HepG2 (cell line): Measurements from ENCODE around the gene RABL6. TPM values are rescaled to one million over a fixed set of nuclear protein-coding genes. Genes with fewer than 3 reads are reported as not detected.

Experiments
- ATAC-seq: fragments of 200-7000 bp; cut with Tn5 transposase; 3 replicates; pipeline ENCODE4 v1.9.1; 2020; ENCODE audit warnings: mild to moderate bottlenecking, moderate library complexity
- BruUV-seq: library from RNA; stranded (reverse); fragments of 400-500 nt; replicated peaks from 2 replicates; lab custom pipeline; 2021; lab: Mats Ljungman, UMichigan
- CTCF ChIA-PET: fragments of 300-600 bp; formaldehyde crosslinking; extraction: SDS; loops from one replicate; lab custom pipeline; 2021; ENCODE audit warnings: low total read pairs, inconsistent platforms, low intra/inter-chr PET ratio; lab: Yijun Ruan, JAX
- POLR2A ChIA-PET: fragments of 350-600 bp; sonication (Branson Sonifier 250); formaldehyde crosslinking; loops from one replicate; lab custom pipeline; 2020; ENCODE audit warnings: antibody characterized with exemption, inconsistent platforms; lab: Yijun Ruan, JAX
- DNase-seq: peaks from one replicate; pipeline ENCODE4 v3.0.0-alpha.2; 2015; ENCODE audit warnings: low spot score
- FAIRE-seq: peaks from 3 replicates; lab custom pipeline; 2011; peaks lifted over from hg19 to GRCh38; lab: Jason Lieb, UNC
- H2AFZ ChIP-seq: one replicate; pipeline ENCODE4 v1.6.1; 2011; ENCODE audit warnings: low read length, inconsistent platforms
- H3K27ac ChIP-seq: fragments of 300-600 bp; 3 replicates; pipeline ENCODE4 v1.8.0; 2011; ENCODE audit warnings: mixed run types, mild to moderate bottlenecking, mixed read lengths, low read length, inconsistent platforms; ENCODE audit not compliant: insufficient read depth; ENCODE audit errors: extremely low read length
- H3K27me3 ChIP-seq, 2 experiments: fragments of 200-600 bp in 1 of 2; 2 replicates in 1 of 2; 3 replicates in 1 of 2; pipeline versions ENCODE4 v1.6.0 to v1.8.0; 2011; ENCODE audit warnings: low read length in 2 of 2, mild to moderate bottlenecking in 2 of 2, moderate library complexity in 2 of 2, inconsistent platforms in 1 of 2; ENCODE audit not compliant: insufficient read depth in 2 of 2, control insufficient read depth in 1 of 2
- H3K36me3 ChIP-seq, 2 experiments: fragments of 200-600 bp in 1 of 2; replicated peaks in 1 of 2; 2 replicates in 1 of 2; 3 replicates in 1 of 2; pipeline versions ENCODE4 v1.5.1 to v1.8.0; 2011; ENCODE audit warnings: low read length in 2 of 2, inconsistent platforms in 1 of 2; ENCODE audit not compliant: insufficient read depth in 2 of 2, control insufficient read depth in 1 of 2
- H3K4me1 ChIP-seq: 2 replicates; pipeline ENCODE4 v1.5.1; 2012; ENCODE audit warnings: low read length, inconsistent platforms; ENCODE audit not compliant: insufficient read depth
- H3K4me2 ChIP-seq: 2 replicates; pipeline ENCODE4 v1.6.0; 2011; ENCODE audit warnings: low read depth, low read length, inconsistent platforms
- H3K4me3 ChIP-seq, 3 experiments: fragments of 200-600 bp in 1 of 3; sonication (generic), shearing (Covaris generic) in 1 of 3; replicated peaks in 1 of 3; 2 replicates each; pipeline ENCODE4 v1.5.1; 2011 to 2016; ENCODE audit warnings: low read length in 3 of 3, inconsistent platforms in 2 of 3, low read depth in 2 of 3, mild to moderate bottlenecking in 2 of 3, control low read depth in 1 of 3, mixed read lengths in 1 of 3; ENCODE audit not compliant: insufficient read depth in 1 of 3
- H3K79me2 ChIP-seq: one replicate; pipeline ENCODE4 v1.6.1; 2011; ENCODE audit warnings: low read length, inconsistent platforms; ENCODE audit not compliant: insufficient read depth
- H3K9ac ChIP-seq: 2 replicates; pipeline ENCODE4 v1.6.0; 2011; ENCODE audit warnings: mild to moderate bottlenecking, low read depth, low read length, inconsistent platforms; ENCODE audit not compliant: insufficient read depth
- H3K9me3 ChIP-seq: 2 replicates; pipeline ENCODE4 v1.5.1; 2012; ENCODE audit warnings: mild to moderate bottlenecking, low read length
- H4K20me1 ChIP-seq: 2 replicates; pipeline ENCODE4 v1.6.0; 2011; ENCODE audit warnings: inconsistent platforms, mild to moderate bottlenecking, low read length, moderate library complexity; ENCODE audit not compliant: insufficient read depth
- LRRFIP1 ChIP-seq: sonication (generic); formaldehyde crosslinking; conservative IDR thresholded peaks from 2 replicates; pipeline ENCODE4 v1.4.0; 2020; ENCODE audit warnings: missing genetic modification reagents
- NR2C2 ChIP-seq: sonication (generic); formaldehyde crosslinking; IDR thresholded peaks from 2 replicates; pipeline ENCODE4 v1.4.0; 2020; ENCODE audit warnings: missing genetic modification reagents, mild to moderate bottlenecking, moderate library complexity, borderline replicate concordance
- NR2F2 ChIP-seq: IDR thresholded peaks from 2 replicates; pipeline ENCODE4 v1.6.1; 2012; ENCODE audit warnings: low read depth, inconsistent platforms, borderline replicate concordance
- POLR2AphosphoS5 ChIP-seq: IDR thresholded peaks from 2 replicates; pipeline ENCODE4 v1.6.1; 2012; ENCODE audit warnings: low read depth, low read length
- POLR2G ChIP-seq: fragments of 200-400 bp; formaldehyde crosslinking; IDR thresholded peaks from 2 replicates; pipeline ENCODE4 v1.6.1; 2018; ENCODE audit warnings: mild to moderate bottlenecking, low read depth, low read length, moderate library complexity
- RFXAP ChIP-seq: sonication (generic); formaldehyde crosslinking; IDR thresholded peaks from 2 replicates; pipeline ENCODE4 v1.4.0; 2020; ENCODE audit warnings: missing genetic modification reagents, borderline replicate concordance
- RXRA ChIP-seq: sonication (generic); formaldehyde crosslinking; IDR thresholded peaks from 2 replicates; pipeline ENCODE4 v1.5.1; 2020; ENCODE audit warnings: missing genetic modification reagents
- SRY ChIP-seq: sonication (generic); formaldehyde crosslinking; IDR thresholded peaks from 2 replicates; pipeline ENCODE4 v1.8.0; 2022; ENCODE audit warnings: mild to moderate bottlenecking, missing genetic modification reagents
- SYNCRIP ChIP-seq: fragments of 200-400 bp; formaldehyde crosslinking; IDR thresholded peaks from 2 replicates; pipeline ENCODE4 v1.6.1; 2018; ENCODE audit warnings: mild to moderate bottlenecking, low read depth, low read length; ENCODE audit not compliant: insufficient read depth
- TARDBP ChIP-seq: sonication (generic); formaldehyde crosslinking; IDR thresholded peaks from 2 replicates; pipeline ENCODE4 v1.8.0; 2022; ENCODE audit warnings: mild to moderate bottlenecking, missing genetic modification reagents
- ZMAT5 ChIP-seq: sonication (generic); formaldehyde crosslinking; IDR thresholded peaks from 2 replicates; pipeline ENCODE4 v1.5.0; 2020; ENCODE audit warnings: mild to moderate bottlenecking, low read depth, missing genetic modification reagents, borderline replicate concordance
- ZMYM2 ChIP-seq: sonication (generic); formaldehyde crosslinking; IDR thresholded peaks from 2 replicates; pipeline ENCODE4 v1.8.0; 2022; ENCODE audit warnings: mild to moderate bottlenecking, missing genetic modification reagents
- ZNF180 ChIP-seq: sonication (generic); formaldehyde crosslinking; IDR thresholded peaks from 2 replicates; pipeline ENCODE4 v1.4.0; 2020; ENCODE audit warnings: low read depth, missing genetic modification reagents, borderline replicate concordance
- ZNF274 ChIP-seq: sonication (generic); formaldehyde crosslinking; IDR thresholded peaks from 2 replicates; pipeline ENCODE4 v1.5.1; 2020; ENCODE audit warnings: mild to moderate bottlenecking, missing genetic modification reagents
- whole genome bisulfite sequencing: methylation state at CpG from one replicate; pipeline ENCODE4 v1.1.6; 2017; ENCODE audit warnings: low lambda C conversion rate; 5-methylcytosine and 5-hydroxymethylcytosine counted together
- in situ Hi-C: cut with HindIII; loops from 2 replicates; pipeline ENCODE4 v1.10.0; 2017; ENCODE audit warnings: low pct_unique_long_range_greater_than_20kb; ENCODE audit not compliant: extremely low pct_ligation_motif_present
- intact Hi-C: fragments of 100-400 bp; cut with micrococcal nuclease; formaldehyde crosslinking; loops from one replicate; pipeline ENCODE4 v1.10.0; 2022; ENCODE audit not compliant: unreplicated experiment
- polyA plus RNA-seq, 8 experiments: library from polyadenylated mRNA; depleted of rRNA in 3 of 8; stranded (reverse) in 7 of 8; unstranded in 1 of 8; fragments of >200 nt; fragmentation: Illumina TruSeq in 4 of 8; extraction: Trizol in 4 of 8; gene quantifications; 2 replicates each; pipeline versions ENCODE4 v1.2.1 to v1.2.3, GENCODE V29; 2011 to 2016; ENCODE audit warnings: low read depth in 4 of 8, missing spikeins in 1 of 8, mixed read lengths in 1 of 8; ENCODE audit not compliant: insufficient read depth in 1 of 8
- total RNA-seq, 5 experiments: library from RNA; depleted of rRNA; stranded (reverse); fragments of >200 nt; fragmentation: Illumina TruSeq; extraction: Trizol; gene quantifications; 2 replicates each; pipeline ENCODE4 v1.2.3, GENCODE V29; 2016; ENCODE audit warnings: low read depth in 1 of 5
- TF ChIP-seq, protein P1 (sequence below): sonication (generic); formaldehyde crosslinking; IDR thresholded peaks from 2 replicates; pipeline ENCODE4 v1.4.0; 2020; ENCODE audit warnings: low read depth, mild to moderate bottlenecking, missing genetic modification reagents
- TF ChIP-seq, protein P2 (sequence below): IDR thresholded peaks from 2 replicates; pipeline ENCODE4 v1.6.1; 2016
- TF ChIP-seq, protein P3 (sequence below): IDR thresholded peaks from 2 replicates; pipeline ENCODE4 v1.6.1; 2018; ENCODE audit warnings: missing genetic modification reagents

Gene RABL6
- total and polyA plus RNA-seq, 2 of the 13 experiments (the other 11 are each of a cell fraction or from before 2014, with no cell fraction given), result 81.5 to 125 TPM

DNA sequence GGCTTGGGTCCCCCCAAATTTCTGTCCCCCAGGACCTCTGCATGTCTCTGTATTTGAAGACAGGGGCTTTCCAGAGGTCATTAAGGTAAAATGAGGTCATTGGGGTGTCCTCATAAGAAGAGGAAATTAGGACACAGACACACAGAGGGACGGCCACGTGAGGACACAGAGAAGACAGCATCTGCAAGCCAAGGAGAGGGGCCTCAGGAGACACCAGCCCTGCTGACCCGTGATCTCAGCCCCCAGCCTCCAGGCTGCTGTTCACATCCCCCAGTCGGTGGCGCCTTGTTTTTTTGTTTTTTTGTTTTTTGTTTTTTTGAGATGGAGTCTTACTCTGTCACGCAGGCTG lies 12.8 kb upstream of the RABL6 start:
- CTCF ChIA-PET, result no interaction called here
- intact Hi-C loops, result no loop called here
- no peaks in the 10 kb centered on the region for H3K9me3 ChIP-seq
- TF ChIP-seq RFXAP (CRISPR knock-in tag) (peak; percentile 43; the same call in 1 of the 2 replicates), NR2F2 (no peak), SYNCRIP (no peak), ZMAT5 (CRISPR knock-in tag) (0 out of 2 replicates have a peak, but pooled peaks have one; percentile 4), ZNF180 (CRISPR knock-in tag) (no peak), NR2C2 (CRISPR knock-in tag) (no peak), ZMYM2 (CRISPR knock-in tag) (no peak), POLR2AphosphoS5 (peak; percentile 50; the same call in 1 of the 2 replicates), ZNF274 (no peak), POLR2G (peak; percentile 42), SRY (CRISPR knock-in tag) (no peak), RXRA (CRISPR knock-in tag) (no peak), TARDBP (CRISPR knock-in tag) (0 out of 2 replicates have a peak, but pooled peaks have one; percentile 9), LRRFIP1 (CRISPR knock-in tag) (no peak)
- TF ChIP-seq, protein P1, sequence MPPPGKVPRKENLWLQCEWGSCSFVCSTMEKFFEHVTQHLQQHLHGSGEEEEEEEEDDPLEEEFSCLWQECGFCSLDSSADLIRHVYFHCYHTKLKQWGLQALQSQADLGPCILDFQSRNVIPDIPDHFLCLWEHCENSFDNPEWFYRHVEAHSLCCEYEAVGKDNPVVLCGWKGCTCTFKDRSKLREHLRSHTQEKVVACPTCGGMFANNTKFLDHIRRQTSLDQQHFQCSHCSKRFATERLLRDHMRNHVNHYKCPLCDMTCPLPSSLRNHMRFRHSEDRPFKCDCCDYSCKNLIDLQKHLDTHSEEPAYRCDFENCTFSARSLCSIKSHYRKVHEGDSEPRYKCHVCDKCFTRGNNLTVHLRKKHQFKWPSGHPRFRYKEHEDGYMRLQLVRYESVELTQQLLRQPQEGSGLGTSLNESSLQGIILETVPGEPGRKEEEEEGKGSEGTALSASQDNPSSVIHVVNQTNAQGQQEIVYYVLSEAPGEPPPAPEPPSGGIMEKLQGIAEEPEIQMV (CRISPR knock-in tag), result peak; percentile 4; the same call in 1 of the 2 replicates
- TF ChIP-seq, protein P2, sequence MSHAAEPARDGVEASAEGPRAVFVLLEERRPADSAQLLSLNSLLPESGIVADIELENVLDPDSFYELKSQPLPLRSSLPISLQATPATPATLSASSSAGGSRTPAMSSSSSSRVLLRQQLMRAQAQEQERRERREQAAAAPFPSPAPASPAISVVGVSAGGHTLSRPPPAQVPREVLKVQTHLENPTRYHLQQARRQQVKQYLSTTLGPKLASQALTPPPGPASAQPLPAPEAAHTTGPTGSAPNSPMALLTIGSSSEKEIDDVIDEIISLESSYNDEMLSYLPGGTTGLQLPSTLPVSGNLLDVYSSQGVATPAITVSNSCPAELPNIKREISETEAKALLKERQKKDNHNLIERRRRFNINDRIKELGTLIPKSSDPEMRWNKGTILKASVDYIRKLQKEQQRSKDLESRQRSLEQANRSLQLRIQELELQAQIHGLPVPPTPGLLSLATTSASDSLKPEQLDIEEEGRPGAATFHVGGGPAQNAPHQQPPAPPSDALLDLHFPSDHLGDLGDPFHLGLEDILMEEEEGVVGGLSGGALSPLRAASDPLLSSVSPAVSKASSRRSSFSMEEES (CRISPR knock-in tag), result no peak
- TF ChIP-seq, protein P3, sequence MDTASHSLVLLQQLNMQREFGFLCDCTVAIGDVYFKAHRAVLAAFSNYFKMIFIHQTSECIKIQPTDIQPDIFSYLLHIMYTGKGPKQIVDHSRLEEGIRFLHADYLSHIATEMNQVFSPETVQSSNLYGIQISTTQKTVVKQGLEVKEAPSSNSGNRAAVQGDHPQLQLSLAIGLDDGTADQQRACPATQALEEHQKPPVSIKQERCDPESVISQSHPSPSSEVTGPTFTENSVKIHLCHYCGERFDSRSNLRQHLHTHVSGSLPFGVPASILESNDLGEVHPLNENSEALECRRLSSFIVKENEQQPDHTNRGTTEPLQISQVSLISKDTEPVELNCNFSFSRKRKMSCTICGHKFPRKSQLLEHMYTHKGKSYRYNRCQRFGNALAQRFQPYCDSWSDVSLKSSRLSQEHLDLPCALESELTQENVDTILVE (CRISPR knock-in tag), result no peak
- TF ChIP-seq, all 625 proteins: peak for 6
- Histone ChIP-seq H3K79me2 (peaks cover 41% of the 10 kb centered on the region), H3K4me2 (peak overlapping the region; percentile 41; the same call in 1 of the 2 replicates), H3K27me3 (no peaks in the 10 kb centered on the region; a peak in 1 of 5 replicates), H3K36me3 (0 out of 5 replicates have a peak, but pooled peaks cover 0 to 12% of the 10 kb centered on the region in 2 experiments), H4K20me1 (no peaks in the 10 kb centered on the region), H3K27ac (peak overlapping the region; percentile 5), H3K4me1 (peaks cover 78% of the 10 kb centered on the region), H2AFZ (no peak overlapping the region), H3K4me3 (no peak overlapping the region; a peak in 1 of 6 replicates), H3K9ac (peak overlapping the region; percentile 5; the same call in 1 of the 2 replicates)
- 90% methylated on average over 5 of the region's 6 CpGs for WGBS
- POLR2A ChIA-PET, result no interaction called here
- no TSS peak for BruUV-seq
- DNase-seq (no peak), FAIRE-seq (no peak), ATAC-seq (no peak)
- in situ Hi-C loops, result no loop called here
